Suppressor macrophage treated with lipopolysaccharide for 4 hours (primary cell): ENCODE measurements around the gene SNRPB.

Source experiments
- DNase-seq: peaks from one replicate; pipeline ENCODE4 v3.0.0-alpha.2; 2020

The SNRPB gene

GRCh38 chr20:2418388-2418787 is 52.2 kb downstream of the SNRPB start:
- no peak for DNase-seq

- no peak for DNase-seq
These were observed 53.4 kb downstream of the SNRPB start for GRCh38 chr20:2417213-2417541.

- DNase-seq: no peak
These were observed 53.9 kb downstream of the SNRPB start for GRCh38 chr20:2416541-2417212.
